GM21528 (cell line): ENCODE measurements around the gene MICAL3.

ENCODE experiments used
- ATAC-seq: cut with Tn5 transposase; IDR thresholded peaks from one replicate; pipeline ENCODE4 v1.9.1; 2021; ENCODE audit warnings: mild to moderate bottlenecking, moderate library complexity; ENCODE audit not compliant: unreplicated experiment, low FRiP score

Gene MICAL3

GRCh38 chr22:17825876-17826550, 198.3 kb downstream of the MICAL3 start:
- ATAC-seq: no peak

- no peak for ATAC-seq
Measured at GRCh38 chr22:17824457-17824856, 199.9 kb downstream of the MICAL3 start.

DNA sequence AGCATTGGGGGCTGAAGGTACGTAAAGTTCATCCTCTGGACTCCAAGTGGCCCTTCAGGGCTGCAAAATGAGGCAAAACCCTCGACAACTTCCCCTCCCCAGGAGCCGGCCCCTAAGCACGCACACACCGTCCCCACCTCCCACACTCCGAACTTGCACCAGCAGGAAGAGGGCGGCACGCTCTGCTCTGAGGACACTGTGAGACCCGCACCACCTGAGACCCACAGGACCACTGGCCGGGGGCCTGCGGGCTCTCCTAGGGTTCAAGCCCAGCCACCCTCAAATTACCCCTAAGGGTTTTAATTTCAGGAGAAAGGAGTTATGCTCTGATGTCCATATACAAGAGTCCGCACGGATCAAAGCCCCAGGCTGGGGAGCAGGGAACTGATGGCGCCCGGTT, 200.4 kb downstream of the MICAL3 start:
- ATAC-seq: no peak

GRCh38 chr22:17823226-17823625, 201.1 kb downstream of the MICAL3 start:
- no peak for ATAC-seq

DNA sequence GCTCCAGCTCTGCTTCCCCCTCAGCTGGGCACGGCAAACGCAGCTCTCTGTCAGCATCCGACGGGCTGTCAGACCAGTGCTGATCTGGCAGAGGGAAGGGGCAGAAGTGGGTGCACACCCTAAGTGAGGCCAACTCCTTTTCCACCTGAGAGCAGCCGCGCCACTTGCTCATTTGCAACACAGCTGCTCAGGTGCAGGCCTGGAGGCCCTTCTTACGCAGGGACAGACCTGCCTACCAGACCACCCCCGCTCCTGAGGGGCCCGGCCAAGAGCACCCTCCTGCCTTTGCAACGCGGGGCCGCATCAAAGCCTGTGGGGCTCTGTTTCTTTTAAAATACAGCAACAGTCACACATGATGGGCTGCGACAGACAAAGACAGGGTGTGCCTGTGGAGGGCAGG, 202.3 kb downstream of the MICAL3 start:
- no peak for ATAC-seq

GRCh38 chr22:17820879-17821439, 203.4 kb downstream of the MICAL3 start:
- ATAC-seq: no peak

DNA sequence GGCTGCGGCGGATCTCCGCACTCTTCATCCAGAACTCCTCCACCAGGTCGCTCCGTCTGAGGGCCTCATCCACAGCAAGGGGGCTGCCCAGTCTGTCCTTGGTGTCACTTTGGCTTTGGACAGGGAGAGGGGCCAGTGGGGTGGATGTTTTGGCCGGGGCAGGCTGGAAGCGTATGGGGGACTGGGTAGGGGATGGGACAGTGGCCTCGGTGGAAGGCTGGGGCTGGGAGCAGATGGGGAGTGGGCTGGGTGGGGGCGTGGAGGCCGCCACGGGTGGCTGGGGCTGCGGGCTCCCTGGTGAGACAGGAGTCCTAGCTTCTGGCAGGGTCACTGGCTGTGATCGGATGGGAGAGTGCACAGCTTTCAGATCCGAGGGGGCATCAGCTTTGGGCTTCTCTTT, 205.7 kb downstream of the MICAL3 start:
- no peak for ATAC-seq

GRCh38 chr22:17818180-17818579, 206.2 kb downstream of the MICAL3 start:
- no peak for ATAC-seq

- ATAC-seq: no peak
Measured at GRCh38 chr22:17817511-17818065, 206.8 kb downstream of the MICAL3 start.

- no peak for ATAC-seq
Measured at GRCh38 chr22:17817079-17817478, 207.3 kb downstream of the MICAL3 start.

DNA sequence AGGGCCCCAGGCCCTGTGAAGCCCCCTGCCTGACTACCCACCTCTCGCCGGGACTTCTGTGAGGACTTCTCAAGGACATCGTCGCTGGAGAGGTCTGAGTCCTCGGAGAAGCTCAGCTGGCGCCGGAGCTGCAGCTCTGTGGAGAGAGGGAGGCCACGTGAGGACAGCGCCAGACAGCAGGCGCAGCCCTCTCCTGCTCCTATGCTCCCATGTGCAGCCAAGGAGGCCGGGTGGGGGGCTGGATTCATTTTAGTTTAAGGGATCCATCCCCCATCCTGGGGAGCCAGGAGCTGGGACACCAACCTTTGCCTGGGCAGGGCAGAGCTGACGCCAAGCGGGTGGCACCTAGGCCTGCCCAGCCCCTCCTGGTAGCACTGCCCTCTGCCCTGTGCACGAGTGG, 207.7 kb downstream of the MICAL3 start:
- no peak for ATAC-seq

DNA sequence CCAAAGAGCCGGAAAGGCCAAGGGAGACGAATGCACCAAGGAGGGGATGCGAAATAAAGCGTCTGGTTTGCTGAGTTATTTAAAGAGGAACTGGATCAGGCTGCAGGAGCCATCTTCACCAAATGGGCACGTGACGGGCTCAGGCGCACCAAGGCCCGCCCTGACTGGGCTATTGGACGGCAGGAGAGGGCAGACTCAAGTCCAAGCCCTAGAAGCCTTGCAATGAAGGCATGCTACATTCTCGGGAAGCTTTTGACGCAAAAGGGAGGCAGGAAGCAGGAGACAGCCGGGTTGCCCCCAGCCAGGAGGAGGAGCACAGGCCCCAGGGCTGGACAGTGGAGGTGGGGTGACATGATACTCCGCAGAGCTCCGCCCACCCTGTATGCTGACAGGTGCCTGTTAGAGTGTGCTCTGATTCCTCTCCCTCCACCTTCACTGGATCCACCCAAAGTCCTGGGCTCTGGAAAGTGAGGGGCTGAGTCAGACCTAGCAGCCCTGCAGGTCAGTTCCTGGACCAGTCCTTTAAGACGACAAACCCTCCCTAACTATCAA, 208.6 kb downstream of the MICAL3 start:
- no peak for ATAC-seq

- ATAC-seq: no peak
Measured at GRCh38 chr22:17814830-17815229, 209.5 kb downstream of the MICAL3 start.

DNA sequence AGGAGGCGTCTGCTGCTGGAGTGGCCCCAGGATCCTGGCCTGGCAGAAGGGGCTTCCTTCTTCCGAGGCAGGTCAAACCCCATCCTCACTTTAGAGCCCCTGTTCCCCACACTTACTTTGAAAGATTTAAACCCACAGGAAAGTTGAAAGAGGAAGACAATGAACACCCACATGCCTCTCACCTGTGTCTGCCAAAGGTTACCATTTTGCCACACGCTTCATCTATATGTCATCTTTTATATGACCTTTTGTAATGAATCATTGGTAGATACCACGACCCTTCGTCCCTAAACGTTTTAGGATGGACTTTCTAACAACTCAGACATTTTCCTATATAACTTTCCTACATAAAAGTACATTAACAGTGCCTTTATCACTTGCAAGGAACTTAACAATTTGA, 210.3 kb downstream of the MICAL3 start:
- no peak for ATAC-seq

GRCh38 chr22:17811119-17811518, 213.2 kb downstream of the MICAL3 start:
- no peak for ATAC-seq

DNA sequence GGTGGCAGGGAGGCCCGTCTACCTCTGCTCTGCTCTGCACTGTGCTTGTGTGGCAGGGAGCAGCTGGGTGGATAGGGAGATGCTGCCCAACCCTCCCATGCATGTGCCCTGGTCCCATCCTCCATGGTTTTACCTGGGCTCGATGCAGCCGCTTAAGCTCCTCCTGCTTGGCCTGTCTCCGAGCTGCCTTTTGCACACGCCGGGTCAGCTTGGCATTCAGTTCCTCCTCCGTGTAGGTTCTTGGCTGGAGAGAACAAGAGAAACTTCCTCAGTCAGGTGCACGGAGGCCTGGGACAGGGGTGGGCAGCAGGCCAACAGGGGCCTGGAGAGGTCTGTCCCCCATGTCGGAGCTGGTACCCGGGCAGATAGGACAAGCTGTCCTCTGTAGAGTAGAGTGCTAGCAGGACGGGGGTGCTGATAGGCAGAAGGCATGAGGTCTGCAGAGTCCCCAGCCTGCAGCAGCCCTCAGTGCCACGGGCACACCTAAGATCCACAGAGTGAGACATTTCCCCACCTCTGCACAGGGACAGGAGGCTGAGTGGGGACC, 213.7 kb downstream of the MICAL3 start:
- no peak for ATAC-seq

DNA sequence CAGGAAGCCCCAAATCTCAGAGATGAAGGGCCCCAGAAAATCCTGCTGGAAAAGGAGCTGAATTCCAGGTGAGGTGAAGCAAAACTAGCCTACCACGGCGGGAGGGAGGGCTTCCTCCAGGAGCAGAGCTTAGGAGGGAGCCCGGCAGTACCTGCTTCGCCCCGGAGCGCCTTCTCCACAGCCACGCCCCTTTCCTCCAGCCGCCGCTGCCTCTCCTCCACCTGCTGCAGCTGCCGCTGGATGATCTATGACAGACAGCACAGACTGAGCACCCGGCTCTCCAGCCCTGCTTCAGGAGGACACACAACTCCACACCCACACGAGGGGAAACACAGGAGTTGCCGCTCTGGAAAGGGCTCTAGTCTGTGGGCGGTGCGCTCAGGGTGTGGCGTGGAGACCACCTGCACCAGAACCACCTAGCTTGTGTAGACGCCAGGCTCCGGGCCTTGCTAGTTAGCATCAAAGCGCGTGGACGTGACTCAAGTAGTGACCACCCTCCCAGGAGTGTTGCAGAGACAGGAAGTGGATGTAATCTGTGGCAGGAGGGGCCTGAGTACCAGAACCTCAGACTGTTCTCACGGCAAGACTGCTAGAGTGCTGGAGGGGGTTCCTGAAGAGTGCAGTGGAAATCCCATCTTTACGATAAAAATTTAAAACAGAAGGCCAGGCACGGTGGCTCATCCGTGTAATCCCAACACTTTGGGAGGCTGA, 215.5 kb downstream of the MICAL3 start:
- ATAC-seq: no peak

- no peak for ATAC-seq
Measured at GRCh38 chr22:17807578-17808410, 216.6 kb downstream of the MICAL3 start.

- no peak for ATAC-seq
Measured at GRCh38 chr22:17807086-17807485, 217.3 kb downstream of the MICAL3 start.

DNA sequence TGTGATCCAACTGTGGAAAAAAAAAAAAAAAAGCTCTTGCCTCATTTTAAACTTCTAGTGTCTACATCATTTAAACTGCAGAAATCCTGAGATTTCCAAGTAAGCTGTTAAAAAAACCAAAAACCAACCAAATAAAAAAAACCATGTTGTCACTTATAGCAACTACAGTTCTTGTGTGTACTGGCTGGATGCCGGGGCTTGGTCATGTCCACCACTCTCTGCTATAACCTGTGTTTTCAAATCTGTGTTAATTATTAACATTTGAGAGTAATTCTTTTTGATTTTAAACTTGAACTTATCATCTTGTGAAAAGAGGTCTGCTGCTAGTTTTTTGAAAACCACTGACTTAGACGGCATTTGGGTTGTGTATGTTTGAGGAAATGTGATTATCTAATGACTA, 217.9 kb downstream of the MICAL3 start:
- ATAC-seq: no peak
